ENCODE measurements around the gene SPINK13.
"Not testable (repeated sequence)": the region's sequence is repeated elsewhere in the genome, so short reads cannot be mapped to it uniquely, and the experiment has no call there.

The SPINK13 gene

GRCh38 chr5:148314187-148314586 lies 45.6 kb downstream of the SPINK13 start:
- DNase-seq, result no peak

- no peak for DNase-seq
These were observed 46.1 kb downstream of the SPINK13 start for GRCh38 chr5:148314731-148315130.

- DNase-seq, result not testable (repeated sequence)
These were observed 51.7 kb downstream of the SPINK13 start for GRCh38 chr5:148320011-148320963.

GRCh38 chr5:148333262-148333849 lies 64.8 kb downstream of the SPINK13 start:
- DNase-seq, result no peak

GRCh38 chr5:148335259-148335658 lies 66.7 kb downstream of the SPINK13 start, which contains the start of gene SPINK9:
TSS of gene SPINK9 (plus strand) at chr5:148335559. CDS start at chr5:148335614, 55 bp downstream.
- no peak for DNase-seq
